Small intestine (tissue), 7 donors: ENCODE data around the gene NFATC2. TPM values are rescaled to one million over a fixed set of nuclear protein-coding genes. Genes with fewer than 3 reads are reported as not detected.

Experiments used
- DNase-seq, 2 donors: peaks; one replicate each; pipeline versions ENCODE4 v3.0.0 to v3.0.0-alpha.2; 2013
- FAIRE-seq: peaks from 2 replicates; lab custom pipeline; 2012; peaks lifted over from hg19 to GRCh38; lab: Jason Lieb, UNC
- H3K27ac ChIP-seq, 3 donors: one replicate each; pipeline ENCODE4 v1.5.1; 2013; ENCODE audit warnings: low read length in 2 of 3, mild to moderate bottlenecking in 2 of 3, control low read depth in 1 of 3, inconsistent platforms in 1 of 3, low read depth in 1 of 3, moderate library complexity in 1 of 3
- H3K27me3 ChIP-seq, 3 donors: one replicate each; pipeline ENCODE4 v1.6.1; 2013; ENCODE audit warnings: low read length in 3 of 3, inconsistent platforms in 1 of 3; ENCODE audit not compliant: control insufficient read depth in 3 of 3, insufficient read depth in 3 of 3
- H3K36me3 ChIP-seq, 3 donors: one replicate each; pipeline ENCODE4 v1.6.1; 2013; ENCODE audit warnings: low read length in 3 of 3, inconsistent platforms in 1 of 3, low read depth in 1 of 3, mild to moderate bottlenecking in 1 of 3, moderate library complexity in 1 of 3; ENCODE audit not compliant: control insufficient read depth in 3 of 3, insufficient read depth in 2 of 3
- H3K4me1 ChIP-seq, 3 donors: one replicate each; pipeline ENCODE4 v1.6.1; 2013; ENCODE audit warnings: low read length in 2 of 3, inconsistent platforms in 1 of 3, low read depth in 1 of 3, mild to moderate bottlenecking in 1 of 3, moderate library complexity in 1 of 3; ENCODE audit not compliant: control insufficient read depth in 3 of 3, insufficient read depth in 2 of 3
- H3K4me3 ChIP-seq, 3 donors: one replicate each; pipeline ENCODE4 v1.5.1; 2013; ENCODE audit warnings: low read length in 3 of 3, control low read depth in 1 of 3, inconsistent platforms in 1 of 3, low read depth in 1 of 3, mild to moderate bottlenecking in 1 of 3, moderate library complexity in 1 of 3
- H3K9me3 ChIP-seq, 2 donors: one replicate each; pipeline ENCODE4 v1.6.1; 2013; ENCODE audit warnings: low read depth in 1 of 2, low read length in 1 of 2; ENCODE audit not compliant: control insufficient read depth in 2 of 2, insufficient read depth in 1 of 2
- WGBS, 3 donors: extraction: QIAGEN DNeasy Blood & Tissue Kit; methylation state at CpG; one replicate each; pipeline ENCODE4 v1.1.7; 2013; 5-methylcytosine and 5-hydroxymethylcytosine counted together
- polyA plus RNA-seq, 4 donors: library from polyadenylated mRNA; stranded (reverse) in 3 of 4; unstranded in 1 of 4; fragments of 200-250 nt in 3 of 4; fragments of 120-200 nt in 1 of 4; gene quantifications; one replicate each; pipeline versions ENCODE4 v1.2.1 to v1.2.3, GENCODE V29; 2013
- donor health status: healthy with polysubstance abuse.
- donor health status: control.
- donor health status: control.
- donor health status: Bipolar disorder and iron deficiency.
- donor health status: healthy.

Gene NFATC2
- polyA plus RNA-seq, 4 donors: 3.1 to 19.4 (median 6.2) TPM

GRCh38 chr20:51418137-51418529, 124.4 kb downstream of the NFATC2 start:
- FAIRE-seq: no peak
- H3K4me3 ChIP-seq: no peak overlapping the region

GRCh38 chr20:51417250-51418136, 125.0 kb downstream of the NFATC2 start:
- 65 to 81% (median 76%) methylated on average over 21 of the region's 21 CpGs for WGBS, 3 donors
- Histone ChIP-seq H3K4me3 (no peak overlapping the region), H3K27me3 (no peaks in the 10 kb centered on the region), H3K36me3 (peaks cover 5 to 65% (median 7%) of the 10 kb centered on the region in 3 donors), H3K27ac (peak overlapping the region in 1 of 3 donors; percentile 43), H3K9me3 (no peaks in the 10 kb centered on the region), H3K4me1 (no peaks in the 10 kb centered on the region)
- no peak for FAIRE-seq
- no peak for DNase-seq

More at GRCh38 chr20:51418137-51418529, 124.4 kb downstream of the NFATC2 start:
- 86 to 94% (median 94%) methylated on average over 4 of the region's 4 CpGs for WGBS, 3 donors
- Histone ChIP-seq H3K4me1 (no peaks in the 10 kb centered on the region), H3K27ac (no peak overlapping the region), H3K36me3 (peaks cover 5 to 63% (median 7%) of the 10 kb centered on the region in 3 donors), H3K27me3 (no peaks in the 10 kb centered on the region), H3K9me3 (no peaks in the 10 kb centered on the region)
- no peak for DNase-seq

DNA sequence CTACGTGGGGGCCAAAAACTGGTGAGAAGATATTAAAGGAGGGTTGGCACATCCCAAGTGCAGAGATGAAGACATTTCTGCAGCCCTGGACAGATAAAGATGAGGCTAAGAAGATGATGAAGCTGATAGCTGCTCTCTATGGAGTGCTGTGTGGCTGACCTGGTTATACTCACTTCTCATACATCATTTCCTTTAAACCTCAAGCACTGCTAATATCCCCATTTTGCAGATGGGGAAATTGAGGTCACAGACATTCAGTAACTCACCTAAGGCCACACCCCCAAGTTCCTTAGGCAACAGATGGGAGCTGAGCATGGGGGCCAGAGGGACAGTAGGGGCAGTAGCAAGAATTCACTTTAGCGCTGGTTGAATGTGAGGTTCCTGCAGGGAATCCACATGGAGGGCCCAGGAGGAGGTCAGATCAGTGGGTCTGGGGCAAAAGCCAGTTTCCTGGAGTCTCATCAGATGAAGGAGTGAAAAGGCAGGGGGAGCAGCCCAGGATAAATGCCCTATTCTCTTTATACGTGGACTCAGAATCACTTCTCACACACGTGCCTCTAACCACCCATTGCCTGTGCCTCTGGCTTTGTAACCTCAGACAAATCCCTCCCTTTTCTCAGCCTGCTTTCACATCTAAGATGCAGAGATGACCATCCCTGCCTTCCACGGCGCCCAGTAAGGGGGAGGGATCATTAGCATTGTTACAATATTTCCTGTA, 125.8 kb downstream of the NFATC2 start:
- Histone ChIP-seq H3K4me1 (no peaks in the 10 kb centered on the region), H3K36me3 (peaks cover 5 to 66% (median 7%) of the 10 kb centered on the region in 3 donors), H3K27ac (peak overlapping the region in 2 of 3 donors; percentile 43 to 57), H3K27me3 (no peaks in the 10 kb centered on the region), H3K4me3 (no peak overlapping the region), H3K9me3 (no peaks in the 10 kb centered on the region)
- FAIRE-seq (no peak), DNase-seq (no peak)
- WGBS, 3 donors: 69 to 92% (median 71%) methylated on average over 6 of the region's 6 CpGs

DNA sequence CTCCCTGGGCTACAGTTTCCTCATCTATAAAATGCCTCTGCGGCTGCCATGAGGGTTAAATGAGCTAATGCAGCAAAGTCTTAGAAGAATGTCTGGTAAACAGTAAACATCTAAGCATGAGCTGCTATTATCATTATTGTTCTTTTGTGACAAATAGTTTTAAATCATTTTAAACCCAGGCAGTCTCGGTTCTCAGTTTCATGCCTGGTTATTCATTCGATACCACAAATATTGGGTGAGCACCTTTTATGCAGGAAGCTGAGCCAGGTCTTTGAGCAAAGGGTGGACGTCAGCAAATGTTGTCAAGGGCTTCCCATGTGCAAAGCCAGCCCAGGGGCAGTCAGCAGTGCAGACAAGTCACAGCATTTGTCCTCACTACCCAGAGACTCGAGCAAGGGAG, 128.7 kb downstream of the NFATC2 start:
- Histone ChIP-seq H3K27ac (peak overlapping the region in 2 of 3 donors; percentile 49 to 65), H3K4me3 (no peak overlapping the region), H3K36me3 (peaks cover 0 to 65% (median 5%) of the 10 kb centered on the region in 3 donors), H3K9me3 (no peaks in the 10 kb centered on the region), H3K27me3 (no peaks in the 10 kb centered on the region), H3K4me1 (no peaks in the 10 kb centered on the region)
- DNase-seq (no peak), FAIRE-seq (no peak)
- 70 to 85% (median 79%) methylated on average over 5 of the region's 5 CpGs for WGBS, 3 donors

GRCh38 chr20:51412951-51413481, 129.5 kb downstream of the NFATC2 start:
- Histone ChIP-seq H3K4me1 (no peaks in the 10 kb centered on the region), H3K4me3 (no peak overlapping the region), H3K27ac (peak overlapping the region in 1 of 3 donors; percentile 65), H3K27me3 (no peaks in the 10 kb centered on the region), H3K9me3 (no peaks in the 10 kb centered on the region), H3K36me3 (peaks cover 0 to 63% (median 5%) of the 10 kb centered on the region in 3 donors)
- 64 to 81% (median 68%) methylated on average over 12 to 15 of the region's 15 CpGs for WGBS, 3 donors
- DNase-seq (no peak), FAIRE-seq (no peak)

DNA sequence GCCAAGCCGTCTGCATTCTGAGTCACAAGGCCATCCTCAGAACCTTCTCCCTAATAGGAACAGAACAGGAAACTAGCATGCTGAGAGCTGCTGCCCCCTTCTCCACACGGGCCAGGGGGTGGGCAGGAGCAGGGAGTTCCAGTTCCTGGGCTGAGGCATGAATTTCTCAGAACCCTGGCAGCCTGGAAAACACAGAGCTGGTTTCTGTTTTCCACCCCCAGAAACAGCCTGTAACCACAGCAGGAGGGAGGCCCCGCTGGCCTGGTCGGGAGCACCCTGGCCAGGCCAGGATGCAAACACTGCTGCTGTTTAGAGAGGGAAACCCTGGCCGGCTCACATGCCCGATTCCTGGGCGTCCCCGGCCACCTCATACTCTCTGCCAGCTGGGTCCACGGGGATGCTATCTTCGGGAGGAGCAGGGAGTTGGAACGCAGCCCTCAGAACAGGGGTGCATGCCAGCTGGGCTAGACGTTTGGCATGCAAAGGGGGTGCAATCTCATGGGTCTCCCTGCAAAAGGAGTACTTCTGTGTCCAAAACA, 130.1 kb downstream of the NFATC2 start:
- H3K36me3 ChIP-seq: peaks cover 0 to 62% (median 5%) of the 10 kb centered on the region in 3 donors
- H3K4me3 ChIP-seq: no peak overlapping the region
- no peaks in the 10 kb centered on the region for H3K4me1 ChIP-seq
- FAIRE-seq: no peak
- DNase-seq: no peak
- no peaks in the 10 kb centered on the region for H3K9me3 ChIP-seq
- H3K27me3 ChIP-seq: no peaks in the 10 kb centered on the region
- WGBS, 3 donors: 44 to 69% (median 62%) methylated on average over 12 of the region's 12 CpGs
- peak overlapping the region in 1 of 3 donors; percentile 41 for H3K27ac ChIP-seq

- FAIRE-seq (no peak), DNase-seq (no peak)
- no peaks in the 10 kb centered on the region for H3K27me3 ChIP-seq
- no peak overlapping the region for H3K4me3 ChIP-seq
- H3K36me3 ChIP-seq: peaks cover 0 to 62% (median 2%) of the 10 kb centered on the region in 3 donors
- H3K4me1 ChIP-seq: no peaks in the 10 kb centered on the region
- no peaks in the 10 kb centered on the region for H3K9me3 ChIP-seq
- peak overlapping the region in 1 of 3 donors; percentile 41 for H3K27ac ChIP-seq
- 92 to 100% (median 95%) methylated on average over 1 of the region's 1 CpG for WGBS, 3 donors
Measured at GRCh38 chr20:51411870-51412269, 130.6 kb downstream of the NFATC2 start.
